OCI-LY7 (cell line): ENCODE measurements around the gene PCID2.

Source experiments
- CTCF ChIP-seq: fragments of 200-600 bp; sonication (generic); conservative IDR thresholded peaks from 2 replicates; pipeline ENCODE4 v1.5.1; 2014; ENCODE audit warnings: mild to moderate bottlenecking, antibody characterized with exemption, low read length, moderate library complexity, mixed read lengths
- EZH2phosphoT487 ChIP-seq: fragments of 200-600 bp; sonication (generic); IDR thresholded peaks from 2 replicates; pipeline ENCODE4 v1.6.1; 2018; ENCODE audit warnings: low read depth, borderline replicate concordance, mild to moderate bottlenecking, mixed run types, antibody characterized with exemption, low read length, moderate library complexity, mixed read lengths

DNA sequence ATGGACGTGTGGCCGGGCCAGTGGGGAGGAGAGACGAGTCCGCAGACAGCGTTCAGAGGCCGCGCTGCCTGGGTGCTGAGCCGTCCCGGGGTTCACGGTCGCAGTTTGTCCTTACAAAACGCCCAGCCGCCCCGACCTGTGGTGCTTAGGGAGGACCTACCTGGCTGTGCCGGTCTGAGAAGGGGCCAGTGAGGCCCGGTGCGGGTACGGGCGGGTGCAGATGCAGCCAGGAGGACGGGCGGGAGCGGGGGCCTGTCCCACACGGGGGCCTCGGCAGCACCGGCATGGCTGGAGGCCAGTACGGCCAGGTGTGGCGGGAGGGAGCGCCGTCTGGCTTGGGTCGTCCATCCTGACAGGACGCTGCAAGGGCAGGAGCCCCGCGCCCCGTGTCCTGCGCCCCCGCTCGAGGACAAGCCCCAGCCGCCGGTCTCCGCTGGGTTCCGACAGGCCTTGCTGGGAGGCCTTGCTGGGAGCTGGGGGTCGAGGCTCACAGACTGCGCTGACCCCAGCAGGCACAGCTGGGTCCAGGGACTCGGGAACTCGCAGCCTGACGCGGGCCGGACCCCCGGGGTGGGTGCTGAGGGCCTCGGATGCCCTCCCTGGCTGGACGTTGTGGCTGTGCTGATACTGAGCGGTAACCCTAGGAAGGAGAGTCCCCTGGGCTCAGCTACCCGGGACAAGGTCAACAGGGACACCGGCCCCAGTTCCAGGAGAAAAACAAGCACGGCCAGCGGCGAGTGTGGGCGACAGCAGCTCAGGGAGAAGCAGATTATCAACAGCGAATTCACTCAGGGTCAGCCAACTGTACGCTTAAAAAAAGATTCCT lies 55.3 kb downstream of the PCID2 start:
- TF ChIP-seq CTCF (no peak), EZH2phosphoT487 (no peak)
